Vagina (tissue), 2 donors: Measurements from ENCODE around the gene DNMBP.

Source experiments
- CTCF ChIP-seq, 3 experiments: fragments of 450-650 bp in 2 of 3; fragments of 200-600 bp in 1 of 3; sonication (generic) in 1 of 3; IDR thresholded peaks; one replicate each; pipeline ENCODE4 v1.5.1; 2017 to 2019; ENCODE audit warnings: antibody characterized with exemption in 3 of 3, mild to moderate bottlenecking in 2 of 3, moderate library complexity in 2 of 3
- POLR2A ChIP-seq, 2 donors: fragments of 450-650 bp; IDR thresholded peaks; one replicate each; pipeline ENCODE4 v1.6.1; 2017; ENCODE audit warnings: antibody characterized with exemption in 2 of 2, mild to moderate bottlenecking in 2 of 2, moderate library complexity in 2 of 2
- POLR2AphosphoS5 ChIP-seq, 2 donors: sonication (generic); formaldehyde crosslinking; IDR thresholded peaks; one replicate each; pipeline ENCODE4 v1.9.0; 2017; ENCODE audit warnings: antibody characterized with exemption in 2 of 2, mild to moderate bottlenecking in 2 of 2, low read depth in 1 of 2; ENCODE audit not compliant: insufficient read depth in 1 of 2

- TF ChIP-seq CTCF (IDR thresholded peaks at IDR 0.05) = no peak
- TF ChIP-seq POLR2A (IDR thresholded peaks at IDR 0.05) = no peak
- TF ChIP-seq POLR2AphosphoS5 (IDR thresholded peaks at IDR 0.05; ENCODE audit: insufficient read depth in 1 of 2, low read depth in 1 of 2) = peak in 1 of 2 donors; percentile 18
These were observed 32.7 kb downstream of the DNMBP start for GRCh38 chr10:99976886-99977665.
